Endothelial cell of umbilical vein (primary cell): Measurements from ENCODE around the gene PHC1. TPM values are rescaled to one million over a fixed set of nuclear protein-coding genes. Genes with fewer than 3 reads are reported as not detected.

ENCODE experiments used
- BruUV-seq: library from RNA; stranded (reverse); fragments of 400-500 nt; replicated peaks from 2 replicates; lab custom pipeline; 2021; lab: Mats Ljungman, UMichigan
- CTCF ChIA-PET: fragments of 300-600, 350-600 bp; sonication (Branson Sonifier 250); formaldehyde crosslinking; loops from one replicate; lab custom pipeline; 2021; ENCODE audit warnings: antibody characterized with exemption, inconsistent platforms; lab: Charles Lee
- POLR2A ChIA-PET: fragments of 300-600, 350-600 bp; sonication (Branson Sonifier 250); formaldehyde crosslinking; loops from one replicate; lab custom pipeline; 2021; ENCODE audit warnings: antibody characterized with exemption, inconsistent platforms; lab: Charles Lee
- DNase-seq: peaks from one replicate; pipeline ENCODE4 v3.0.0-alpha.2; 2011; ENCODE audit warnings: low read depth, low spot score
- FAIRE-seq: peaks from 2 replicates; lab custom pipeline; 2011; peaks lifted over from hg19 to GRCh38; lab: Jason Lieb, UNC
- H2AFZ ChIP-seq: 2 replicates; pipeline ENCODE4 v1.6.0; 2012; ENCODE audit warnings: low read depth, low read length, control low read depth, inconsistent platforms
- H3K27ac ChIP-seq: 2 replicates; pipeline ENCODE4 v1.5.1; 2011; ENCODE audit warnings: low read depth, mild to moderate bottlenecking, control low read depth, low read length, moderate library complexity; ENCODE audit not compliant: insufficient read depth
- H3K27me3 ChIP-seq, 2 experiments: 2 replicates each; pipeline versions ENCODE4 v1.6.0 to v1.6.1; 2011; ENCODE audit warnings: low read length in 2 of 2, mixed read lengths in 1 of 2; ENCODE audit not compliant: control insufficient read depth in 2 of 2, insufficient read depth in 2 of 2
- H3K36me3 ChIP-seq, 2 experiments: 2 replicates in 1 of 2; 3 replicates in 1 of 2; pipeline ENCODE4 v1.5.1; 2011; ENCODE audit warnings: low read length in 2 of 2, mild to moderate bottlenecking in 1 of 2, moderate library complexity in 1 of 2; ENCODE audit not compliant: control insufficient read depth in 2 of 2, insufficient read depth in 2 of 2; ENCODE audit errors: extremely low read depth in 1 of 2
- H3K4me1 ChIP-seq: 3 replicates; pipeline ENCODE4 v1.5.1; 2011; ENCODE audit warnings: mild to moderate bottlenecking, low read length; ENCODE audit not compliant: control insufficient read depth, insufficient read depth; ENCODE audit errors: extremely low read depth
- H3K4me2 ChIP-seq: 2 replicates; pipeline ENCODE4 v1.6.1; 2011; ENCODE audit warnings: low read length, control low read depth, mixed read lengths; ENCODE audit not compliant: insufficient read depth
- H3K4me3 ChIP-seq, 3 experiments: fragments of 200-600 bp in 1 of 3; sonication (generic), shearing (Covaris generic) in 1 of 3; replicated peaks in 1 of 3; 2 replicates each; pipeline ENCODE4 v1.5.1; 2011 to 2016; ENCODE audit warnings: control low read depth in 3 of 3, low read length in 3 of 3, mild to moderate bottlenecking in 2 of 3, inconsistent platforms in 1 of 3, low read depth in 1 of 3, moderate library complexity in 1 of 3; ENCODE audit not compliant: insufficient read depth in 1 of 3
- H3K79me2 ChIP-seq: 2 replicates; pipeline ENCODE4 v1.6.0; 2012; ENCODE audit warnings: low read length, inconsistent platforms; ENCODE audit not compliant: control insufficient read depth, insufficient read depth
- H3K9ac ChIP-seq: replicated peaks from 2 replicates; pipeline ENCODE3; 2011; ENCODE audit warnings: low read length, control low read depth; ENCODE audit not compliant: insufficient read depth; ENCODE audit errors: extremely low read depth
- H3K9me1 ChIP-seq: replicated peaks from 3 replicates; pipeline ENCODE4 v1.6.0; 2011; ENCODE audit warnings: mild to moderate bottlenecking, low read length; ENCODE audit not compliant: control insufficient read depth, insufficient read depth; ENCODE audit errors: extremely low read depth
- H3K9me3 ChIP-seq: replicated peaks from 2 replicates; pipeline ENCODE4 v1.5.1; 2012; ENCODE audit warnings: low read length, inconsistent platforms; ENCODE audit not compliant: control insufficient read depth, insufficient read depth
- H4K20me1 ChIP-seq: replicated peaks from 2 replicates; pipeline ENCODE3; 2011; ENCODE audit warnings: mild to moderate bottlenecking, low read length; ENCODE audit not compliant: control insufficient read depth, insufficient read depth; ENCODE audit errors: extremely low read depth
- CTCF ChIP-seq, 2 donors: IDR thresholded peaks; 1 replicate in 1 of 2; 2 replicates in 1 of 2; pipeline ENCODE4 v1.5.1; 2011; ENCODE audit warnings: low read length in 2 of 2, mild to moderate bottlenecking in 2 of 2, moderate library complexity in 2 of 2, control low read depth in 1 of 2, inconsistent platforms in 1 of 2, low read depth in 1 of 2; ENCODE audit not compliant: insufficient read depth in 1 of 2; ENCODE audit errors: extremely low read depth in 1 of 2
- EZH2 ChIP-seq: IDR thresholded peaks from 2 replicates; pipeline ENCODE4 v1.6.1; 2012; ENCODE audit warnings: borderline replicate concordance, low read depth, mild to moderate bottlenecking, moderate library complexity, low read length, inconsistent platforms; ENCODE audit not compliant: severe bottlenecking
- FOS ChIP-seq: IDR thresholded peaks from 2 replicates; pipeline ENCODE4 v1.6.1; 2011; ENCODE audit warnings: mild to moderate bottlenecking, low read length, moderate library complexity, borderline replicate concordance; ENCODE audit not compliant: insufficient read depth
- GATA2 ChIP-seq: IDR thresholded peaks from 2 replicates; pipeline ENCODE4 v1.7.0; 2011; ENCODE audit warnings: low read depth, mild to moderate bottlenecking, moderate library complexity, mixed read lengths, low read length; ENCODE audit not compliant: insufficient read length, insufficient read depth
- JUN ChIP-seq: IDR thresholded peaks from 2 replicates; pipeline ENCODE4 v1.6.1; 2011; ENCODE audit warnings: borderline replicate concordance, low read depth; ENCODE audit not compliant: insufficient read length, insufficient read depth
- MAX ChIP-seq: IDR thresholded peaks from 2 replicates; pipeline ENCODE4 v1.6.1; 2011; ENCODE audit not compliant: insufficient read depth, insufficient read length
- MYC ChIP-seq: IDR thresholded peaks from one replicate; pipeline ENCODE4 v1.6.1; 2011; ENCODE audit warnings: mild to moderate bottlenecking, low read depth, low read length
- POLR2A ChIP-seq: IDR thresholded peaks from 2 replicates; pipeline ENCODE4 v1.6.1; 2012; ENCODE audit warnings: low read depth, mild to moderate bottlenecking, control low read depth, low read length
- POLR2AphosphoS5 ChIP-seq: IDR thresholded peaks from 2 replicates; pipeline ENCODE4 v1.6.1; 2012; ENCODE audit warnings: low read depth, mild to moderate bottlenecking, control low read depth, low read length, moderate library complexity; ENCODE audit not compliant: insufficient read depth
- dilution Hi-C: fragments of 300-500 bp; cut with MboI; formaldehyde crosslinking; loops from one replicate; pipeline ENCODE4 v1.15.0; 2019; ENCODE audit warnings: low sequenced_read_pairs; ENCODE audit not compliant: extremely low pct_ligation_motif_present
- intact Hi-C: fragments of 100-400 bp; cut with micrococcal nuclease; formaldehyde crosslinking; loops from one replicate; pipeline ENCODE4 v1.10.0; 2022
- polyA plus RNA-seq, 4 experiments: library from polyadenylated mRNA; depleted of rRNA in 3 of 4; stranded (reverse) in 3 of 4; unstranded in 1 of 4; fragments of >200 nt; gene quantifications; 2 replicates each; pipeline versions ENCODE4 v1.2.1 to v1.2.3, GENCODE V29; 2011 to 2012; ENCODE audit warnings: missing spikeins in 1 of 4
- total RNA-seq: library from RNA; stranded (reverse); gene quantifications from 2 replicates; pipeline ENCODE4 v1.2.3, GENCODE V29; 2021

Gene PHC1
- total and polyA plus RNA-seq, 2 donors (not counting 3 experiments of a cell fraction or from before 2014, with no cell fraction given) = 37.3 to 66.3 TPM

GRCh38 chr12:8970432-8970831 lies 56.1 kb downstream of the PHC1 start:
- H3K27ac ChIP-seq = no peak overlapping the region
- CTCF ChIA-PET = no interaction called here
- no peak overlapping the region for H3K4me2 ChIP-seq
- POLR2A ChIA-PET = no interaction called here
- H3K4me1 ChIP-seq = no peaks in the 10 kb centered on the region
- DNase-seq (peak; percentile 19), FAIRE-seq (no peak)
- no peaks in the 10 kb centered on the region for H3K9me1 ChIP-seq
- intact Hi-C loops (no loop called here), dilution Hi-C loops (no loop called here)
- no peaks in the 10 kb centered on the region for H3K36me3 ChIP-seq
- no peak overlapping the region for H2AFZ ChIP-seq
- no peak overlapping the region for H3K4me3 ChIP-seq
- H3K9ac ChIP-seq = no peak overlapping the region
- no TSS peak for BruUV-seq
- no peaks in the 10 kb centered on the region for H3K27me3 ChIP-seq
- H4K20me1 ChIP-seq = no peaks in the 10 kb centered on the region
- no peaks in the 10 kb centered on the region for H3K9me3 ChIP-seq
- TF ChIP-seq FOS = no peak
- no peak for TF ChIP-seq MAX
- TF ChIP-seq MYC = no peak
- no peak for TF ChIP-seq GATA2
- no peaks in the 10 kb centered on the region for H3K79me2 ChIP-seq

GRCh38 chr12:8980137-8980536 lies 65.8 kb downstream of the PHC1 start:
- intact Hi-C loops = no loop called here
- H3K4me1 ChIP-seq = no peaks in the 10 kb centered on the region
- FAIRE-seq (no peak), DNase-seq (no peak)
- H3K9ac ChIP-seq = no peak overlapping the region
- no peaks in the 10 kb centered on the region for H4K20me1 ChIP-seq
- H2AFZ ChIP-seq = no peak overlapping the region
- no peaks in the 10 kb centered on the region for H3K79me2 ChIP-seq
- no TSS peak for BruUV-seq
- H3K9me1 ChIP-seq = no peaks in the 10 kb centered on the region
- H3K27me3 ChIP-seq = peaks cover 0 to 2% of the 10 kb centered on the region in 2 experiments
- TF ChIP-seq FOS (no peak), POLR2AphosphoS5 (no peak), MYC (no peak), CTCF (IDR thresholded peaks at IDR 0.05; ENCODE audit: extremely low read depth in 1 of 2, insufficient read depth in 1 of 2, low read depth in 1 of 2, low read length in 2 of 2) (no peak), POLR2A (no peak), EZH2 (no peak), MAX (no peak), GATA2 (no peak), JUN (no peak)
- H3K36me3 ChIP-seq = no peaks in the 10 kb centered on the region
- ChIA-PET POLR2A (no interaction called here), CTCF (no interaction called here)
- no peak overlapping the region for H3K4me3 ChIP-seq
- H3K4me2 ChIP-seq = no peak overlapping the region
- H3K27ac ChIP-seq = no peak overlapping the region
- no peaks in the 10 kb centered on the region for H3K9me3 ChIP-seq
- dilution Hi-C loops = no loop called here
